ENCODE results near the gene C11orf91. TPM values are rescaled to one million over a fixed set of nuclear protein-coding genes. Genes with fewer than 3 reads are reported as not detected.

C11orf91 gene
- total and polyA plus RNA-seq, 2 of the 8 experiments (the other 6 are each of a cell fraction or from before 2014, with no cell fraction given): not detected

GRCh38 chr11:33689501-33689900, 11.1 kb downstream of the C11orf91 start:
- ChIA-PET POLR2A (ENCODE audit: partially characterized antibody) (interaction anchor here (2.2 kb wide), 1 partner anchor 11 kb away, joined by 9 read pairs; the partner anchor contains the start of gene C11orf91), CTCF (ENCODE audit: partially characterized antibody) (interaction anchor here (0.7 to 14.5 kb wide), 18 partner anchors 9 to 325 kb away, joined by 3 to 167 read pairs (median 4); partner anchors contain the start of gene CD59)
- Histone ChIP-seq H2AK5ac (ENCODE audit: low read depth, low read length) (no peak overlapping the region), H4K20me1 (replicated peaks in 1 of 2; ENCODE audit: control insufficient read depth in 1 of 2, insufficient read depth in 2 of 2, low read length in 2 of 2) (no peaks in the 10 kb centered on the region), H4K91ac (replicated peaks; ENCODE audit: insufficient read length, low read length) (no peak overlapping the region), H2BK120ac (replicated peaks; ENCODE audit: low read depth, low read length) (no peak overlapping the region), H3K14ac (ENCODE audit: insufficient read length) (no peak overlapping the region), H3K9ac (replicated peaks in 1 of 4; ENCODE audit: extremely low read depth in 1 of 4, low read depth in 3 of 4, low read length in 3 of 4) (no peak overlapping the region), H3K18ac (ENCODE audit: extremely low read depth, low read length) (no peak overlapping the region), H3K79me1 (ENCODE audit: low read depth, low read length) (no peaks in the 10 kb centered on the region), H3K27me3 (replicated peaks in 1 of 4; ENCODE audit: control insufficient read depth in 3 of 4, extremely low read depth in 1 of 4, insufficient read depth in 3 of 4, low read length in 3 of 4) (no peaks in the 10 kb centered on the region), H3K9me3 (ENCODE audit: insufficient read depth in 2 of 2, low read depth in 1 of 2, low read length in 1 of 2) (no peaks in the 10 kb centered on the region), H3K36me3 (ENCODE audit: control insufficient read depth in 2 of 4, insufficient read depth in 4 of 4, low read length in 3 of 4) (no peaks in the 10 kb centered on the region), H3K4me1 (replicated peaks in 1 of 4; ENCODE audit: control insufficient read depth in 3 of 4, insufficient read depth in 4 of 4, low read length in 3 of 4) (peaks cover 2 to 12% (median 8%) of the 10 kb centered on the region in 4 experiments), H3K79me2 (ENCODE audit: control insufficient read depth in 1 of 2, insufficient read depth in 2 of 2, low read length in 2 of 2) (no peaks in the 10 kb centered on the region), H4K5ac (ENCODE audit: insufficient read length, low read depth, low read length) (no peak overlapping the region), H3K4ac (replicated peaks; ENCODE audit: insufficient read length, low read depth, low read length) (no peak overlapping the region), H3K23me2 (ENCODE audit: low read depth, low read length) (no peaks in the 10 kb centered on the region), H3K56ac (replicated peaks; ENCODE audit: insufficient read length, low read depth, low read length) (no peak overlapping the region), H3K27ac (ENCODE audit: low read depth, low read length) (no peak overlapping the region), H2BK5ac (ENCODE audit: low read depth, low read length) (no peak overlapping the region), H2BK15ac (ENCODE audit: low read length) (0 out of 2 replicates have a peak overlapping the region, but pooled peaks have one; percentile 33), H2BK12ac (ENCODE audit: low read depth, low read length) (no peak overlapping the region), H3K4me3 (ENCODE audit: extremely low read depth in 1 of 4, insufficient read depth in 2 of 4, low read depth in 3 of 4, low read length in 4 of 4) (no peak overlapping the region), H4K8ac (ENCODE audit: extremely low read depth, insufficient read depth, low read length) (no peak overlapping the region), H2BK20ac (ENCODE audit: low read length) (no peak overlapping the region), H3K4me2 (ENCODE audit: insufficient read depth in 1 of 2, low read depth in 2 of 2, low read length in 2 of 2) (no peak overlapping the region), H3K23ac (ENCODE audit: insufficient read length) (no peak overlapping the region), H2AFZ (ENCODE audit: low read length) (no peak overlapping the region)
- DNase-seq (ENCODE audit: low read depth in 1 of 2, low spot score in 2 of 2): peak in 1 of 2 experiments; percentile 24
- no peak for FAIRE-seq
- WGBS, 2 experiments (ENCODE audit: extremely low coverage in 1 of 2, insufficient coverage in 1 of 2, insufficient read length in 1 of 2, insufficient replicate concordance in 2 of 2, low coverage in 1 of 2, low lambda C conversion rate in 2 of 2, missing lambda C conversion rate in 1 of 2): 91% methylated on average over 8 of the region's 8 CpGs; no CpG with 5 or more reads in 1 of the 2 experiments
- TF ChIP-seq SIN3A (conservative IDR thresholded peaks at IDR 0.05 in 1 of 2, IDR thresholded peaks at IDR 0.05 in 1 of 2; ENCODE audit: low read depth in 1 of 2, low read length in 2 of 2): no peak
- TF ChIP-seq RAD21 (IDR thresholded peaks at IDR 0.05 in 1 of 2, conservative IDR thresholded peaks at IDR 0.05 in 1 of 2; ENCODE audit: low read depth in 2 of 2, low read length in 2 of 2): no peak
- TF ChIP-seq HDAC6 (IDR thresholded peaks at IDR 0.05; ENCODE audit: low read depth, low read length): no peak
- no peak for TF ChIP-seq CTCF (IDR thresholded peaks at IDR 0.05; ENCODE audit: control extremely low read depth in 1 of 3, insufficient read depth in 1 of 3, low read depth in 1 of 3, low read length in 3 of 3)
- TF ChIP-seq MAFK (IDR thresholded peaks at IDR 0.05; ENCODE audit: low read depth, low read length): no peak
- TF ChIP-seq POU5F1 (IDR thresholded peaks at IDR 0.05; ENCODE audit: low read depth, low read length): no peak
- no peak for TF ChIP-seq ATF3 (IDR thresholded peaks at IDR 0.05; ENCODE audit: insufficient read depth, low read depth, low read length)
- no peak for TF ChIP-seq ASH2L (IDR thresholded peaks at IDR 0.05; ENCODE audit: low read length)
- no peak for TF ChIP-seq BRCA1 (IDR thresholded peaks at IDR 0.05; ENCODE audit: low read depth, low read length)

Data from H1 (cell line).